Measurements from ENCODE around the gene ZCCHC14. TPM values are rescaled to one million over a fixed set of nuclear protein-coding genes. Genes with fewer than 3 reads are reported as not detected.
"Not testable (repeated sequence)": the region's sequence is repeated elsewhere in the genome, so short reads cannot be mapped to it uniquely, and the experiment has no call there.

ZCCHC14 gene
- total and polyA plus RNA-seq, 5 experiments from 2014 or later: 0.37 to 33.8 (median 0.85) TPM

GRCh38 chr16:87490799-87491521 lies 1.9 kb downstream of the ZCCHC14 start:
- H3K9me3 Mint-ChIP-seq, H3K27me3 Mint-ChIP-seq, H3K36me3 Mint-ChIP-seq: not testable (repeated sequence)
- H3K4me1 Mint-ChIP-seq: peaks cover 38 to 75% (median 64%) of the 10 kb centered on the region in 4 donors
- H3K27ac Mint-ChIP-seq: peak overlapping the region; percentile 82 to 95 (median 88)
- POLR2A ChIA-PET: interaction anchor here (0.5 to 2.7 kb wide), 4 partner anchors 14 to 102 kb away, joined by 3 to 10 read pairs (median 4); no protein-coding TSS in a partner anchor
- DNase-seq: peak in 9 of 10 donors; percentile 49 to 77 (median 56)
- H3K4me3 Mint-ChIP-seq: peak overlapping the region; percentile 74 to 94 (median 87)
- peak; percentile 39 to 41 for ATAC-seq

- H3K4me1 Mint-ChIP-seq: peaks cover 42 to 75% (median 65%) of the 10 kb centered on the region in 4 donors
- peak overlapping the region; percentile 81 to 95 (median 86) for H3K27ac Mint-ChIP-seq
- H3K27me3 Mint-ChIP-seq: no peaks in the 10 kb centered on the region
- no peaks in the 10 kb centered on the region for H3K36me3 Mint-ChIP-seq
- peak overlapping the region; percentile 74 to 94 (median 87) for H3K4me3 Mint-ChIP-seq
- no peaks in the 10 kb centered on the region for H3K9me3 Mint-ChIP-seq
- ATAC-seq (peak; percentile 46 to 61), DNase-seq (peak in 7 of 10 donors; percentile 18 to 82 (median 55))
- POLR2A ChIA-PET: interaction anchor here (0.5 to 2.7 kb wide), 5 partner anchors 24 to 146 kb away, joined by 3 to 10 read pairs (median 3); no protein-coding TSS in a partner anchor
These were observed 2.6 kb downstream of the ZCCHC14 start for GRCh38 chr16:87490096-87490798.

- peak overlapping the region; percentile 81 to 95 (median 86) for H3K27ac Mint-ChIP-seq
- DNase-seq: no peak
- no peaks in the 10 kb centered on the region for H3K9me3 Mint-ChIP-seq
- H3K27me3 Mint-ChIP-seq: no peaks in the 10 kb centered on the region
- peaks cover 0 to 3% (median 0%) of the 10 kb centered on the region in 3 donors for H3K36me3 Mint-ChIP-seq
- no peak for ATAC-seq
- peaks cover 48 to 80% (median 68%) of the 10 kb centered on the region in 4 donors for H3K4me1 Mint-ChIP-seq
- POLR2A ChIA-PET: interaction anchor here (0.6 to 2.7 kb wide), 3 partner anchors 26 to 146 kb away, joined by 3 to 10 read pairs (median 3); no protein-coding TSS in a partner anchor
- peak overlapping the region; percentile 74 to 94 (median 87) for H3K4me3 Mint-ChIP-seq
These were observed 3.3 kb downstream of the ZCCHC14 start for GRCh38 chr16:87489434-87490045.

- H3K4me1 Mint-ChIP-seq: peaks cover 53 to 84% (median 74%) of the 10 kb centered on the region in 4 donors
- not testable (repeated sequence) for ATAC-seq
These were observed 3.9 kb downstream of the ZCCHC14 start for GRCh38 chr16:87488960-87489359.

DNA sequence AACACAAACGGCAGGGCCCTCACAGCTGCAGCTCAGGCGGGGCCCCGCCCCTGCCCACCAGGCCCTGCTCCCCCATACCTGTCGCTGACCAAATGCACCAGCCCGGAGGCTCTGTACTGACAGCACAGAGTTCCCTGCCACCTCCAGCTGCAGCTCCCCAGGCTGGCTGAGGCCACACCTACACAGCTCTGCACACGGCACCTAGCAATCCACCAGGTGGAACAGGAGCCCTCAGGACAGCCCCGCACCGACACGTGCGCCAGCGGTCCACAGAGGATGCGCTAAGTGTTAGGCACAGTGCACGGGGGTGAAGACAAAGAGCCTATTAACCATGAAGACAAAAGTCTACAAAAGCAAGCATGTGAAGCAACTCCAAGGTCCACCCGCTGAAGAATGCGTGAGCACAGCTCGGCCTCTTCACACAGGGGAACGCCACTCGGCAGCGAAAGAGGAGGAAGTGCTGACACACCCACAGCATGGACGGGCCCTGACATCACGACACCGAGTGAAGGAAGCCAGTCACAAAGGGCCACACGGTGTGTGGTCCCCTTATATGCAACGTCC lies 5.4 kb downstream of the ZCCHC14 start:
- H3K27ac Mint-ChIP-seq: peak overlapping the region in 8 of 10 donors; percentile 15 to 62 (median 31)
- peak overlapping the region; percentile 42 to 71 (median 62) for H3K4me3 Mint-ChIP-seq
- ATAC-seq (peak in 1 of 2 donors; percentile 26), DNase-seq (peak in 2 of 10 donors; percentile 25 to 38)
- peaks cover 4 to 21% (median 6%) of the 10 kb centered on the region in 3 donors for H3K36me3 Mint-ChIP-seq
- no peaks in the 10 kb centered on the region for H3K27me3 Mint-ChIP-seq
- peaks cover 57 to 86% (median 78%) of the 10 kb centered on the region in 4 donors for H3K4me1 Mint-ChIP-seq
- POLR2A ChIA-PET: no interaction called here
- no peaks in the 10 kb centered on the region for H3K9me3 Mint-ChIP-seq

More at GRCh38 chr16:87488960-87489359, 3.9 kb downstream of the ZCCHC14 start:
- Mint-ChIP-seq H3K27ac (peak overlapping the region; percentile 31 to 95 (median 86)), H3K4me3 (peak overlapping the region; percentile 74 to 94 (median 87))
- H3K9me3 Mint-ChIP-seq, POLR2A ChIA-PET, H3K36me3 Mint-ChIP-seq, DNase-seq, H3K27me3 Mint-ChIP-seq: not testable (repeated sequence)

GRCh38 chr16:87486713-87487247 lies 6.0 kb downstream of the ZCCHC14 start:
- no peaks in the 10 kb centered on the region for H3K9me3 Mint-ChIP-seq
- H3K4me3 Mint-ChIP-seq: peak overlapping the region in 8 of 10 donors; percentile 4 to 71 (median 50)
- H3K4me1 Mint-ChIP-seq: peaks cover 63 to 92% (median 84%) of the 10 kb centered on the region in 4 donors
- no peak for ATAC-seq
- H3K27ac Mint-ChIP-seq: peak overlapping the region in 5 of 10 donors; percentile 19 to 67 (median 53)
- POLR2A ChIA-PET: interaction anchor here (1.3 kb wide), 1 partner anchor 23 kb away, joined by 3 read pairs; no protein-coding TSS in a partner anchor
- no peaks in the 10 kb centered on the region for H3K27me3 Mint-ChIP-seq
- no peak for DNase-seq
- peaks cover 4 to 26% (median 6%) of the 10 kb centered on the region in 3 donors for H3K36me3 Mint-ChIP-seq

GRCh38 chr16:87486282-87486681 lies 6.5 kb downstream of the ZCCHC14 start:
- ATAC-seq (no peak), DNase-seq (no peak)
- H3K4me1 Mint-ChIP-seq: peaks cover 61 to 89% (median 84%) of the 10 kb centered on the region in 4 donors
- H3K27ac Mint-ChIP-seq: peak overlapping the region in 2 of 10 donors; percentile 3 to 67
- POLR2A ChIA-PET: interaction anchor here (1.3 kb wide), 1 partner anchor 22 kb away, joined by 3 read pairs; no protein-coding TSS in a partner anchor
- no peaks in the 10 kb centered on the region for H3K27me3 Mint-ChIP-seq
- H3K36me3 Mint-ChIP-seq: peaks cover 4 to 26% (median 6%) of the 10 kb centered on the region in 3 donors
- no peaks in the 10 kb centered on the region for H3K9me3 Mint-ChIP-seq
- peak overlapping the region in 5 of 10 donors; percentile 4 to 73 (median 51) for H3K4me3 Mint-ChIP-seq

GRCh38 chr16:87485792-87486191 lies 7.0 kb downstream of the ZCCHC14 start:
- DNase-seq, H3K27me3 Mint-ChIP-seq, H3K9me3 Mint-ChIP-seq, ATAC-seq: not testable (repeated sequence)
- Mint-ChIP-seq H3K4me3 (peak overlapping the region in 7 of 10 donors; percentile 24 to 73 (median 51)), H3K36me3 (peaks cover 4 to 28% (median 6%) of the 10 kb centered on the region in 3 donors), H3K4me1 (peaks cover 60 to 88% (median 84%) of the 10 kb centered on the region in 4 donors), H3K27ac (peak overlapping the region in 7 of 10 donors; percentile 7 to 87 (median 84))
- POLR2A ChIA-PET: interaction anchor here (1.3 kb wide), 1 partner anchor 22 kb away, joined by 3 read pairs; no protein-coding TSS in a partner anchor

GRCh38 chr16:87484487-87485331 lies 8.1 kb downstream of the ZCCHC14 start:
- DNase-seq: no peak
- H3K9me3 Mint-ChIP-seq: no peaks in the 10 kb centered on the region
- H3K4me1 Mint-ChIP-seq: peaks cover 54 to 82% (median 78%) of the 10 kb centered on the region in 4 donors
- peak overlapping the region in 7 of 10 donors; percentile 35 to 92 (median 84) for H3K27ac Mint-ChIP-seq
- no peak for ATAC-seq
- peak overlapping the region; percentile 4 to 73 (median 55) for H3K4me3 Mint-ChIP-seq
- POLR2A ChIA-PET: no interaction called here
- no peaks in the 10 kb centered on the region for H3K27me3 Mint-ChIP-seq
- H3K36me3 Mint-ChIP-seq: peaks cover 4 to 31% (median 6%) of the 10 kb centered on the region in 3 donors

GRCh38 chr16:87483481-87483880 lies 9.3 kb downstream of the ZCCHC14 start:
- peaks cover 46 to 70% (median 69%) of the 10 kb centered on the region in 4 donors for H3K4me1 Mint-ChIP-seq
- H3K9me3 Mint-ChIP-seq: no peaks in the 10 kb centered on the region
- DNase-seq: no peak
- POLR2A ChIA-PET: no interaction called here
- peak overlapping the region in 3 of 10 donors; percentile 34 to 51 (median 49) for H3K4me3 Mint-ChIP-seq
- no peaks in the 10 kb centered on the region for H3K27me3 Mint-ChIP-seq
- peak overlapping the region in 2 of 10 donors; percentile 58 to 84 for H3K27ac Mint-ChIP-seq
- H3K36me3 Mint-ChIP-seq: peaks cover 4 to 40% (median 10%) of the 10 kb centered on the region in 3 donors
- ATAC-seq: no peak

GRCh38 chr16:87482670-87483069 lies 10.2 kb downstream of the ZCCHC14 start:
- H3K27me3 Mint-ChIP-seq, DNase-seq, ATAC-seq, H3K9me3 Mint-ChIP-seq, POLR2A ChIA-PET: not testable (repeated sequence)
- H3K4me1 Mint-ChIP-seq: peaks cover 50 to 71% (median 70%) of the 10 kb centered on the region in 4 donors
- peak overlapping the region in 1 of 10 donors; percentile 30 for H3K4me3 Mint-ChIP-seq
- peaks cover 4 to 46% (median 10%) of the 10 kb centered on the region in 3 donors for H3K36me3 Mint-ChIP-seq
- peak overlapping the region in 1 of 10 donors; percentile 23 for H3K27ac Mint-ChIP-seq
